T1000 (cell line): ENCODE measurements around the gene HS3ST2.
"Not testable (repeated sequence)": the region's sequence is repeated elsewhere in the genome, so short reads cannot be mapped to it uniquely, and the experiment has no call there.

Experiments
- DNase-seq: peaks from one replicate; lab custom pipeline; 2025; ENCODE audit warnings: mixed read lengths; lab: John Stamatoyannopoulos, UW

HS3ST2 gene

DNA sequence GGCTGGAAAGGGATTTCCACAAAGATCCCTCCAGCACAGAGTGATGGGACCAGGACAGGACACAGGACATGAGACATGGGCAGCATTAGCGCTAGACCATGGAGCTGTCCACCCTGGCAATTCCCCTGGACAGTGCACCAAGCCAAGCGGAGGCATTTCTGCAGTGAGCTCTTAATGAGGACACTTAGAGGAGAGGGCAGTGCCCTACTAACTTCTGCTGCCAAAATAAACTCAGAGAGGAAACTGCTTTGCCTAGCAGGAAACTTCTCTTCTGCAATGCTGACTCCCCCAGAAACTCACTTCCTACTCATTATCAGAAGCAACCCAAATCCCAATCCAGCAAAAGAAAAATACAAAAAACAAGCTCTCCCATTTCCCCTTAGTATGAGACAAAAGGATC, 119.2 kb downstream of the HS3ST2 start:
- DNase-seq: no peak

DNA sequence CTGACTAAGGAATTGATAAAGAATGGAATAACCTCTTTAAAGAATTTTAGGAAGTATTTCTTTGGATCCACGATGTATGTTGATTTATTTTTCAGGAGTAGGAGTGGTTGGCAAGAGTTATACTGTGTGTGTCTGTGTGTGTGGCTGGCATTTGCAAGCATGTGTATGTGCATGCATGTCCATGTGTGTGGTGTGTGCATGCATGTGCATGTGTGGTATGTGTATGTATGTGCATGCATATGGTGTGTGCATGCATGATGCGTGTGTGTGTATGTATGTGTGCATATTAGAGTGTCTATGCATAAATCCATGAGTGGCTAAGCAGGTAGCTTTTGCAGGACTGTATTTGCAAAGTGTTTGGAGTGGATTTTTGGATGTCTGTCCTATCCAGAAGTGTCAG, 120.8 kb downstream of the HS3ST2 start:
- no peak for DNase-seq

DNA sequence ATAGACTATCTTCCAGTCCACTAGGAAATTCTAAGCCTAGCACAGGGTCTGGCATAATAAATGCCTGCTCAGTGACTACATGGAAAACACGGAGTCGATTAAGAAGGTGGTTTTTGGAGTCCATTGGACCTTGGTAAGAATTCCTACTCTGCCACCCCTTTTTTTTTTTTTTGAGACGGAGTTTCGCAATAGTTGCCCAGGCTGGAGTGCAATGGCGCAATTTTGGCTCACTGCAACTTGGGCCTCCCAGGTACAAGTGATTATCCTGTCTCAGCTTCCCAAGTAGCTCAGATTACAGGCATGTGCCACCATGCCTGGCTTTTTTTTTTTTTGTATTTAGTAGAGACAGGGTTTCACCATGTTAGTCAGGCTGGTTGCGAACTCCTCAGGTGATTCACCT, 123.2 kb downstream of the HS3ST2 start:
- DNase-seq: no peak

DNA sequence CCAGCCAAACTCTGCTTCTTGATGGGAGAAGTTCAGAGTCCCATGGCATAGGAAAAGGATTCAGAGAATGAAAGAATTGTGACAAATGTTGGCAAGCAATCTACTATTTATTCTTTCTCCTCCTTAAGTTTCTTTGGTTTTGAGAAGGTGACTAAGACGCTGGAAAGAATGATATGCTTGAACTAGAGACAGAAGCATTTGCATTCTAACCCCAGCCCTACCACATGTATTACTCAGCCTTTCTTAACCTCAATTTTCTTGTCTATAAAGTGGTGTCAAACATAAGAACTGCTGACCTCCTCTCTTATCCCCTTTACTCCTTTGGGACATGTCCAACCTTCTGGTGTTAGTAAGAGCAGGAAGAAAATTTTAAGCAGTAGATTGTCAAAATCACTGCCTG, 124.7 kb downstream of the HS3ST2 start:
- no peak for DNase-seq

DNA sequence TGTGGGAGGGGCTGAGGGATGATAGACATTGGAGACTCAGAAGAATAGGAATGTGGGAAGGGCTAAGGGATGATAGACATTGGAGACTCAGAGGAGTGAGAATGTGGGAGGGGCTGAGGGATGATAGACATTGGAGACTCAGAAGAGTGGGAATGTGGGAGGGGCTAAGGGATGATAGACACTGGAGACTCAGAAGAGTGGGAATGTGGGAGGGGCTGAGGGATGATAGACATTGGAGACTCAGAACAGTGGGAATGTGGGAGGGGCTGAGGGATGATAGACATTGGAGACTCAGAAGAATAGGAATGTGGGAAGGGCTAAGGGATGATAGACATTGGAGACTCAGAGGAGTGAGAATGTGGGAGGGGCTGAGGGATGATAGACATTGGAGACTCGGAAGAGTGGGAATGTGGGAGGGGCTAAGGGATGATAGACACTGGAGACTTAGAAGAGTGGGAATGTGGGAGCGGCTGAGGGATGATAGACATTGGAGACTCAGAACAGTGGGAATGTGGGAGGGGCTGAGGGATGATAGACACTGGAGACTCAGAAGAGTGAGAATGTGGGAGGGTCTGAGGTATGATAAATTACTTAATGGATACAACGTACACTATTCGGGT, 125.9 kb downstream of the HS3ST2 start:
- not testable (repeated sequence) for DNase-seq

DNA sequence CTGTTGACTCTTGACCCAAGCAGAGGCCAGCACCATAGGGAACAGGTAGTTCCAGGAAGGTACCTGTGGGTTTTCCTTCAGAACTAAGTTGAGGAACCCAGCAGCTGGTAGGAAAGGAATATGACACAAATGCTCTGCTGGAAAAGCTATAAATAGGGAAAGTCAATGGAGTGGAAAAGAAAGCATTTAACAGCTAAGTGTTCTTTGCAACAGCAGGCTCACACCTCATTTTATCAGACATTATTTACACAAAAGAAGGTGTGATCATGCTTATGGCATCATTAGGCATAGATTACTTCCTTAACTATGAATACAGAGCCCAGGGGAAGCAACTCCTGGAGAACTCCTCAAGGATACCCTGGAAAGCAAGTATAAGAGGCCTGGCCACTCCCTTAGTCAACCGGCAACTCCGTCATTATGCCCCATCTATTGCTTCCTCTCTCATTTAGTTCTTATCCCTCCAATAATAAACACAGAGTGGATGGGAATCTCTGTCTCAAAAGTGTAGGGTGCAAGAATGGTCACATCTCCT, 128.1 kb downstream of the HS3ST2 start:
- no peak for DNase-seq

DNA sequence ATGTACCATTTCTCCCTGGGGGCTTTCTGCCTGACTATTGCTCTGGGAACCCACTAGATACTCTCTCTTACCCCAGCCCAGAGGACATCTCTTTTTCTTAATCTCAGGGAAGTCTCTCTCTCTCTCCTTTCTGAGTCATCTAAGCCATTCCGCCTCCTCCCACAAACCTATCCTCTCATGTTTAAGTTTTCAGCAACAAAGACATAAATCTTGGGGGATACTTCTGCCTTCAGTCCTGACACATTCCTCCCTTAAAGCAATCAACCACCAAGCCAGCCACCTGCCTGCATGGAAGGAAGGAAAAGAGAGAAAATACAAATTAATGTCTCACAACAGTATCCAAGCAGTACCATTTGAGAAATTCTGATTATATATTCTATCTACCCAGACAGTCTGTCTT, 128.8 kb downstream of the HS3ST2 start:
- DNase-seq: no peak

DNA sequence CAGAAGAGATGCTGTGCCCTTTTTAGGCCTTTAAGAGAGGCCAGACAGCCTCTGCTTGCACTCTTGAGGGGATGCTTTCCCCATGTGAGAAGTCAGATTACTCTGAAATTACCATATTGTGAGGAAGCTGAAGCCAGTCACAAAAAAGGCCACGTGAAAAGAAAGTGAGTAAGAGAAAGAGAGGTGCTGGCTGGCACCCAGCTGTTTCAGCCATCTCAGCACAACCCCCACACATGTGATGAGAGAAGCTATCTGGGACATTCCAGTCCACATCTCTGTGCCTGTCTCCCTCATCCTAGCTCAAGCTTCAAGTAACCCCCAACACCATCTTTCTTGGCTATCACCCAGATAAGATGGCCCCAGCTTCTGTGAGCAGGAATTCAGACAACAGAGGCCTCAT, 131.4 kb downstream of the HS3ST2 start:
- DNase-seq: no peak

DNA sequence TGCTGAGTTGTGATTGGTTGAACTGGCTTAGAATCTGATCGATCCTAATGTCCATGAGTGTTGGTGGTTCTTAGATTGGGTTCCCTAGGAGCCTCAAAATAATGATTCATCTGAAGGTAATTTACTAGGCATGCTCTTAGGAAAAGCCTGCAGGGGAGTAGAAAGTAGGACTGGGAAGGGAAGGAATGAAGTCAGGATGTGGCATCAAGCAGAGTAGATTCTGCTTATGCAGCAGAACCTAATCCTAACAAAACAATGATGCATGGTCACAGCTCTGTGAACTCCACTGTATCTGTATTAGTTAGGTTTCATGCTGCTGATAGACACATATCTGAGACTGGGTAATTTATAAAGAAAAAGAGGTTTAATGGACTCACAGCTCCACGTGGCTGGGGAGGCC, 132.5 kb downstream of the HS3ST2 start:
- no peak for DNase-seq

DNA sequence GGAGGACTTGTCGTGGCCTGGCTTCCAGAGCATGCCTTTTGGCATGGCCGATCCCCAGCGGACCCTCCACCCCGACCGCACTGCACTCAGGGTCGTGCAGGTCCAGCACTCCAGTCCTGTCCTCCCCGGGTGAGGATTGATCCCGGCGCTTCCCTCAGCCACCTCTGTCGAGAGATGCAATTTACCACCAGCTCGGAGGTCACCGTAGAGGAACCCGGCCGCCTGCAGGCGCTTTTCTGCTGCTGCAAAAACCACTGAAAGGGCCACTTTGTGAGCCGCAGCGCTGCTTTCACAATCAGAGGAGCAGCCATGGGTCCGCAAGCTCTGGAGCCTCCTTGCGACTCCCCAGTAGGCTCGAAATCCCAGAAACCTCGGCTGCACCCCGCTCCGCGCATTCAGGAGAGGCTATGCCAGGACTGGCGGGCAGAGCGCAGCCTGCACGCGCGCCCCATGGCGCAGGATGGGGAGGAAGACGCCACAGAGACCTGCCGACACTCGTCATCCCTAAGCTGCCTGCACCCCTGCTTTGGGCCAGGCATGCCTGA, 134.2 kb downstream of the HS3ST2 start:
- DNase-seq: no peak

DNA sequence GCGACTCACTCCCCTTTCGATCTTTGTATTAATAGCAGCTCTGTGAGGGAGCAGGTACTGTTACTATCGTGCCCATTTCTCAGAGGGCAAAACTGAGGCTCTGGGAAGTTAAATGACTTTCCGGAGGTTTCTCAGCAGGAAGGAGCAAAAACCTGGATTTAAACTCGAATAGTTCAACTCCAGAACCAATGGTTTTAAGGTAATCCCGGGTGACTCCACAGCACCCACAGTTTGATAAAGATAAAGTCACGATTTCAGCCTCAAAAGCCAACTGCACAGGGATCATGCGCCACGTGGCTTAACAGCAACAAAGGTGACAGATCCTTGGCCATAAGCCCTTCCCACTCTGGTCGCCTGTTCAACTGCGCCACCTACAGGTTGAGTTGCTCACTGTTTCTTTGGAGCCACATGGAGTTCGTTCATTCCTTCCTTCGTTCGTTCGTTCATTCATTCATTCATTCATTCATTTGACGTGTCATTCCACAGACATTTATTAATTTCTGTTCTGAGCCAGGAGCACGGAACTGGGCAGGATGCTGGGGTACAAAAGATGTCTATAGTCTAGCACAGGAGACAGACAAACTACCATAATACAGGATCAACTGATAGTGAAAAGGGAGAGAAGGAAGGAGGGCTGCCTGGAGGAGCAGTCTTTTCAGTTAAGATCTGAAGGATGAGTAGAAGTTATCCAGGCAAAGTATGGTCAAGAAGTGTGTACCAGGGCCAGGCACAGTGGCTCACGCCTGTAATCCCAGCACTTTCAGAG, 134.8 kb downstream of the HS3ST2 start:
- DNase-seq: no peak

DNA sequence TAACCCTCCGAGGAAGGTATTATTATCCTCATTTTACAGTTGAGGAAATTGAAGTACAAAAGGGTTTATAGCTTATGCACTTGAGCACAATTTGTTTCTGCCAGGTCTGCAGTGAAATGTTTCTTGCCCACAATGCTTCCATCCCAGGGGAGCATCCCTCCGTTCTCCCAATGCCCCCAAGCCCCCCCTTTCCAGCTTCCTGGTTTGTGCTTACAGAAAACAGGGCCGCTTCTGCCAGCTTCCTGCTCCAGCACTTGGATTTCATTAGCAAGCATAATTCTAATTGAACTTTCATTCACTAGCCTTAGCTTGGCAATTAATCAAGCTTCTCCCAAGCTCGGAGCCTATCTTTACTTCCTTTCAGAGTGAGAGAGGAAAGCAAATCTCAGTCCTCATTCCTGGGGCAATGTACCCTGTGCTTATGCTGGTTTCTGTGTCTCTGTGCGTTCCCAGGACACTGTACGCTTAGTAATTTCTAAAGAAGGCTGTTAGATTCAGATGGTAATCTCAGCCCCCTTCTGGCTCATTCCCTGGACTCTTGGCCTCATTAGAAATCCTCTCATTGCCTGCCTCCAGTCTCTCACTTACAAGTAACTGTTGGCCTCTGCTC, 141.6 kb downstream of the HS3ST2 start:
- no peak for DNase-seq

DNA sequence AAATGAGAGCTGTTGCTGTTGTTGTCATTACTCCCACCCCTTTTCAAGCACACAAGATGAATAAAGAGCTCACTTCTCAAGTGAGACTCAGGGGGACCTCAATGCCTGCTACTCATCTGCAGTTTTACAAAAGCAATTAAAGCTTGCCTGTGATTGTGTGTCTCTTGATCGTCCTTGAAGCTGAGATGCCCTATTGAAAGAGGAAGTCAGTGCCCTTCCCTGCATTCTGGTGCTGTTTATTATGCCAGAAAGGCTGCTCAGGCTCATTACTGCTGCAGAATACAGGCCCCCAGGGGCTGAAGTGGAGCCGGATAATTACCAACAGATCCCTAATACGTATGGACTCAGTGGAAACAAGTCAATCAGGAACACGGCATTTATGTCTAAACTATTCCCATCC, 147.2 kb downstream of the HS3ST2 start:
- DNase-seq: no peak

DNA sequence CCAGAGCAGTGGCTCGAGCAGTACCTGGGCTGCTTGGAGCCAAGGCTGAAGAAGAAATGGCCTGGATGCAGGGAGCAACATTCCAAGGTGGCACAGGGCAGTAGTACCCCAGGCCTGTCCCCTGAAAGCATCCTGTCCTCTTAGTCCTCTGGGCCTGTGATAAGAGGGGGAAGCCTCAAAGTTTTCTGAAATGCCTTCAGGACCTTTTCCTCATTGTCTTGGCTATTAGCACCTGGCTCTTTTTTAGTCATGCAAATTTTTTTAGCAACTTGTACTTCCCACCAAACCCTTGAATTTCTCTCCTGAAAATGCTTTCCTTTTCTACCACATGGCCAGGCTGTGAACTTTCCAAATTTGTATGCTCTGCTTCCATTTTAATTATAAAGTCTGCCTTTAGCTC, 148.9 kb downstream of the HS3ST2 start:
- DNase-seq: no peak
